Stomach smooth muscle (tissue), 2 donors: Measurements from ENCODE around the gene EIF4G3.

Source experiments
- H3K27ac ChIP-seq: one replicate; pipeline ENCODE4 v1.7.0; 2013; ENCODE audit warnings: mild to moderate bottlenecking, low read length, inconsistent platforms
- H3K27me3 ChIP-seq, 2 donors: one replicate each; pipeline ENCODE4 v1.7.0; 2013; ENCODE audit warnings: low read length in 2 of 2; ENCODE audit not compliant: insufficient read depth in 2 of 2, control insufficient read depth in 1 of 2
- H3K36me3 ChIP-seq, 2 donors: one replicate each; pipeline ENCODE4 v1.7.0; 2013; ENCODE audit warnings: low read length in 2 of 2; ENCODE audit not compliant: control insufficient read depth in 2 of 2, insufficient read depth in 2 of 2
- H3K4me1 ChIP-seq: one replicate; pipeline ENCODE4 v1.7.0; 2013; ENCODE audit warnings: low read length; ENCODE audit not compliant: control insufficient read depth, insufficient read depth
- H3K4me3 ChIP-seq, 2 donors: one replicate each; pipeline ENCODE4 v1.7.0; 2013; ENCODE audit warnings: low read length in 2 of 2
- H3K9ac ChIP-seq, 2 donors: one replicate each; pipeline ENCODE4 v1.7.0; 2013; ENCODE audit warnings: low read length in 2 of 2, mild to moderate bottlenecking in 1 of 2
- H3K9me3 ChIP-seq, 2 donors: one replicate each; pipeline ENCODE4 v1.7.0; 2013; ENCODE audit warnings: low read length in 2 of 2; ENCODE audit not compliant: control insufficient read depth in 2 of 2
- donor health status: healthy.
- donor health status: Pancreatic carcinoma.

Gene EIF4G3

GRCh38 chr1:20882837-20883236 lies 293.9 kb downstream of the EIF4G3 start:
- Histone ChIP-seq H3K36me3 (peaks cover 3% of the 10 kb centered on the region in 2 donors), H3K27ac (no peak overlapping the region), H3K9me3 (no peaks in the 10 kb centered on the region), H3K4me3 (no peak overlapping the region), H3K9ac (no peak overlapping the region), H3K4me1 (no peaks in the 10 kb centered on the region), H3K27me3 (no peaks in the 10 kb centered on the region)

- Histone ChIP-seq H3K27ac (no peak overlapping the region), H3K36me3 (peaks cover 3 to 7% of the 10 kb centered on the region in 2 donors), H3K9ac (no peak overlapping the region), H3K4me1 (no peaks in the 10 kb centered on the region), H3K9me3 (no peaks in the 10 kb centered on the region), H3K27me3 (no peaks in the 10 kb centered on the region), H3K4me3 (no peak overlapping the region)
These were observed 297.9 kb downstream of the EIF4G3 start for GRCh38 chr1:20878799-20879198.

GRCh38 chr1:20875198-20875973 lies 301.3 kb downstream of the EIF4G3 start:
- H3K27me3 ChIP-seq = no peaks in the 10 kb centered on the region
- no peaks in the 10 kb centered on the region for H3K9me3 ChIP-seq
- H3K4me1 ChIP-seq = no peaks in the 10 kb centered on the region
- no peak overlapping the region for H3K27ac ChIP-seq
- no peak overlapping the region for H3K4me3 ChIP-seq
- H3K36me3 ChIP-seq = peaks cover 0 to 7% of the 10 kb centered on the region in 2 donors
- H3K9ac ChIP-seq = no peak overlapping the region

GRCh38 chr1:20873311-20873710 lies 303.4 kb downstream of the EIF4G3 start:
- no peaks in the 10 kb centered on the region for H3K9me3 ChIP-seq
- H3K27ac ChIP-seq = no peak overlapping the region
- H3K4me3 ChIP-seq = no peak overlapping the region
- no peaks in the 10 kb centered on the region for H3K27me3 ChIP-seq
- no peaks in the 10 kb centered on the region for H3K4me1 ChIP-seq
- H3K9ac ChIP-seq = no peak overlapping the region
- peaks cover 0 to 4% of the 10 kb centered on the region in 2 donors for H3K36me3 ChIP-seq

GRCh38 chr1:20871419-20871818 lies 305.3 kb downstream of the EIF4G3 start:
- no peaks in the 10 kb centered on the region for H3K27me3 ChIP-seq
- H3K9ac ChIP-seq = no peak overlapping the region
- no peaks in the 10 kb centered on the region for H3K9me3 ChIP-seq
- no peak overlapping the region for H3K27ac ChIP-seq
- H3K36me3 ChIP-seq = peaks cover 0 to 2% of the 10 kb centered on the region in 2 donors
- no peak overlapping the region for H3K4me3 ChIP-seq
- no peaks in the 10 kb centered on the region for H3K4me1 ChIP-seq

GRCh38 chr1:20870718-20871117 lies 306.0 kb downstream of the EIF4G3 start:
- Histone ChIP-seq H3K4me3 (no peak overlapping the region), H3K27me3 (no peaks in the 10 kb centered on the region), H3K27ac (no peak overlapping the region), H3K4me1 (no peaks in the 10 kb centered on the region), H3K9ac (no peak overlapping the region), H3K9me3 (no peaks in the 10 kb centered on the region), H3K36me3 (peaks cover 0 to 1% of the 10 kb centered on the region in 2 donors)

DNA sequence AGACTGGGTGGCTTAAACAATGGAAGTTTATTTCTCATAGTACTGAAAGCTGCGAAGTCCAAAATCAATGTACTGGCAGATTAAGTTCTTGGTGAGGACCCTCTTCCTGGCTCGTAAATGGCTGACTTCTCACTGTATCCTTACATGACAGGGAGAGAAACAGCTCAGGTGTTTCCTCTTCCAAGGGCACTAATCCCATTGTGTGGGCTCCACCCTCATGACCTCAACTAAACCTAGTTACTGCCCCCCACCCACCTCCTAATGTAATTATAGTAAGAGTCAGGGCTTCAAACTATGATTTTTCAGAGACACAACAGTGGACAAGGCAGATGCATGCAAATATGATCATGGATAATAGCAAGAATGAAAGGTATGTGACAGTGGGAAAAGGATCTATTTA lies 308.4 kb downstream of the EIF4G3 start:
- Histone ChIP-seq H3K9ac (no peak overlapping the region), H3K36me3 (peaks cover 10 to 12% of the 10 kb centered on the region in 2 donors), H3K27ac (no peak overlapping the region), H3K4me3 (no peak overlapping the region), H3K27me3 (no peaks in the 10 kb centered on the region), H3K9me3 (no peaks in the 10 kb centered on the region), H3K4me1 (no peaks in the 10 kb centered on the region)

DNA sequence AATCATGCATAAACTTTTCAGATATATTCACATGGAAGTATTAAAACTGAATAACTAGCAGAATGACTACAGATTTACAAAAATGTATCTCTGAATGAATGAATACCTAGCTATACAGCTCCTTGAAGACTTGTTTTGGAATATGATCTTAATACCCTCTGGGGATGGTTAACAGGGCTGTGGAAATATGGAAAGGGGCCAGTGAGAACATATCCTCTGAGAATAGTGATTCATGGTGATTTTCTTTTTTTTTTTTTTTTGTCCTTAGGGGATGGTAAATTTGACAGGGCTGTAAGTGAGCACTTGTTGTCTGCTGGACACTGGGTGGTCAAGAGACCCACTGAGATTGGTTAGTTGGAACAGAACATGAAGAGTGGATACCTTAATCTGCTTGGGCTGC lies 308.9 kb downstream of the EIF4G3 start:
- H3K4me3 ChIP-seq = no peak overlapping the region
- H3K9ac ChIP-seq = no peak overlapping the region
- H3K4me1 ChIP-seq = no peaks in the 10 kb centered on the region
- H3K9me3 ChIP-seq = no peaks in the 10 kb centered on the region
- H3K27ac ChIP-seq = no peak overlapping the region
- peaks cover 10 to 12% of the 10 kb centered on the region in 2 donors for H3K36me3 ChIP-seq
- no peaks in the 10 kb centered on the region for H3K27me3 ChIP-seq

- H3K4me3 ChIP-seq = no peak overlapping the region
- H3K36me3 ChIP-seq = peaks cover 10 to 12% of the 10 kb centered on the region in 2 donors
- no peak overlapping the region for H3K27ac ChIP-seq
- no peaks in the 10 kb centered on the region for H3K27me3 ChIP-seq
- H3K9me3 ChIP-seq = no peaks in the 10 kb centered on the region
- no peaks in the 10 kb centered on the region for H3K4me1 ChIP-seq
- H3K9ac ChIP-seq = no peak overlapping the region
These were observed 309.6 kb downstream of the EIF4G3 start for GRCh38 chr1:20867062-20867461.

- no peak overlapping the region for H3K9ac ChIP-seq
- peaks cover 13 to 14% of the 10 kb centered on the region in 2 donors for H3K36me3 ChIP-seq
- no peak overlapping the region for H3K4me3 ChIP-seq
- no peaks in the 10 kb centered on the region for H3K4me1 ChIP-seq
- H3K27ac ChIP-seq = no peak overlapping the region
- H3K9me3 ChIP-seq = no peaks in the 10 kb centered on the region
- no peaks in the 10 kb centered on the region for H3K27me3 ChIP-seq
These were observed 311.7 kb downstream of the EIF4G3 start for GRCh38 chr1:20865001-20865400.

DNA sequence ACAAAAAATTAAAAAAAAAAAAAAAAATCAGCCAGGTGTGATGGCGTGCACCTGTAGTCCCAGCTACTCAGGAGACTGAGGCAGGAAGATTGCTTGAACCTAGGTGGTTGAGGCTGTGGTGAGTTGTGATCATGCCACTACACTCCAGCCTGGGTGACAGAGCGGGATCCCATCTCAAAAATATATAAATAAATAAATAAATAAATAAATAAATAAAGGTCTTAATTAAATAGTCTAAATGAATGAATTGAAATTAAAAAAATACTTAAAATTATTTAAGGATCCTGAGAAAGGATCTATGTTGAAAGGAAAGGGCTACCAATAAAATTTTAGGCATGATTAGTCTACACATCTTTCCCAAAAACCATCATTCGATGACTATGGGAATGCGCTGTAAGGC lies 322.2 kb downstream of the EIF4G3 start:
- Histone ChIP-seq H3K27me3 (no peaks in the 10 kb centered on the region), H3K9ac (no peak overlapping the region), H3K36me3 (peaks cover 15 to 28% of the 10 kb centered on the region in 2 donors), H3K9me3 (no peaks in the 10 kb centered on the region), H3K4me3 (no peak overlapping the region), H3K27ac (no peak overlapping the region), H3K4me1 (no peaks in the 10 kb centered on the region)
